PC-9 (cell line): ENCODE data around the gene IFT81.

Experiments used
- EZH2 ChIP-seq: fragments of 200-600 bp; sonication (generic); IDR thresholded peaks from 2 replicates; pipeline ENCODE4 v1.8.0; 2017; ENCODE audit warnings: antibody characterized with exemption, low read depth
- TF ChIP-seq, protein P1 (sequence below): fragments of 200-600 bp; sonication (generic); conservative IDR thresholded peaks from 2 replicates; pipeline ENCODE4 v1.6.1; 2017; ENCODE audit warnings: mixed run types, antibody characterized with exemption, mild to moderate bottlenecking, moderate library complexity

DNA sequence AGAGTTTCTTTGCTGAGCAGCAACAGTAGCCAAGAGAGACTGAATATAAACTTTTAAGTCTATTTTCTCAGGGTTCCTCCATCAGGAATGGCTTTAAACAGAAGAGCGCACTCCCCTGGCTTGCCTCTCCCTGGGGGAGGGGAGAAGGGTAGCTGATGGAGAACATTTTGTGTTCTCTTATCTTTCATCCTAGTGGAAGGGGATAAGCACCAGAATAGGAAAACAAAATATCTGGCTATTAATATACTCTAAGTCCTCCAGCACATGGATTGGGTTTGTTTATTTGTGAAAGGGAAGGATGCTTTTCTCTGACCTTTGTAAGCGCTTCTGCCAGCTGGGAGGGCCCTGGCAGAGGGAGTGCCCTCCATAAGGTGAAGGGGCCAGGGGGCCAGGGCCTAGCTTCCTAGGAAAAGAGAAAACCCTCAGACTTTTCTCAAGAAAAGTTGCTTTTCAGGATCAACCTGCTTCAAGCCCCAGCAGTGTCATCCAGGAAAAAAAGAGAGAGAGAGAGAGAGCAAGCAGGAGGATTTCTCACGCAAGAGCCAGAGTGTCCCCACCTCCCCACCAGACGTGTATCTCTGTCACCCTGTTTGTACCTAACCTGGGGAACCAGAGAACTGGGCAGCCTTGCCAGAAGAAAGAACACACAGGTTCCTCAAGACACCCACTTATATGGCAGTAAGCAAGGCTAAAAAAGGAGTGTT is 122.6 kb downstream of the IFT81 start:
- TF ChIP-seq, protein P1, sequence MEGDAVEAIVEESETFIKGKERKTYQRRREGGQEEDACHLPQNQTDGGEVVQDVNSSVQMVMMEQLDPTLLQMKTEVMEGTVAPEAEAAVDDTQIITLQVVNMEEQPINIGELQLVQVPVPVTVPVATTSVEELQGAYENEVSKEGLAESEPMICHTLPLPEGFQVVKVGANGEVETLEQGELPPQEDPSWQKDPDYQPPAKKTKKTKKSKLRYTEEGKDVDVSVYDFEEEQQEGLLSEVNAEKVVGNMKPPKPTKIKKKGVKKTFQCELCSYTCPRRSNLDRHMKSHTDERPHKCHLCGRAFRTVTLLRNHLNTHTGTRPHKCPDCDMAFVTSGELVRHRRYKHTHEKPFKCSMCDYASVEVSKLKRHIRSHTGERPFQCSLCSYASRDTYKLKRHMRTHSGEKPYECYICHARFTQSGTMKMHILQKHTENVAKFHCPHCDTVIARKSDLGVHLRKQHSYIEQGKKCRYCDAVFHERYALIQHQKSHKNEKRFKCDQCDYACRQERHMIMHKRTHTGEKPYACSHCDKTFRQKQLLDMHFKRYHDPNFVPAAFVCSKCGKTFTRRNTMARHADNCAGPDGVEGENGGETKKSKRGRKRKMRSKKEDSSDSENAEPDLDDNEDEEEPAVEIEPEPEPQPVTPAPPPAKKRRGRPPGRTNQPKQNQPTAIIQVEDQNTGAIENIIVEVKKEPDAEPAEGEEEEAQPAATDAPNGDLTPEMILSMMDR, result no peak
- no peak for TF ChIP-seq EZH2
